Left lung (tissue), 10 donors: Measurements from ENCODE around the gene RABGAP1L. TPM values are rescaled to one million over a fixed set of nuclear protein-coding genes. Genes with fewer than 3 reads are reported as not detected.

ENCODE experiments used
- ATAC-seq: fragments of 200-7000 bp; cut with Tn5 transposase; one replicate; pipeline ENCODE4 v1.9.1; 2020; ENCODE audit warnings: moderate library complexity
- DNase-seq, 4 donors: peaks; one replicate each; pipeline ENCODE4 v3.0.0-alpha.2; 2013 to 2020
- H3K27ac ChIP-seq, 2 donors: fragments of 200-600 bp; sonication (generic) in 1 of 2; one replicate each; pipeline versions ENCODE4 v1.5.0 to v1.8.0; 2020 to 2021
- H3K27me3 ChIP-seq, 2 donors: fragments of 200-600 bp; sonication (generic) in 1 of 2; one replicate each; pipeline versions ENCODE4 v1.5.0 to v1.8.0; 2020 to 2021
- H3K36me3 ChIP-seq, 2 donors: fragments of 200-600 bp; sonication (generic) in 1 of 2; one replicate each; pipeline versions ENCODE4 v1.5.0 to v1.8.0; 2020 to 2021
- H3K4me1 ChIP-seq, 2 donors: fragments of 200-600 bp; one replicate each; pipeline ENCODE4 v1.8.0; 2021
- H3K4me3 ChIP-seq, 2 donors: fragments of 200-600 bp; sonication (generic) in 1 of 2; one replicate each; pipeline versions ENCODE4 v1.5.0 to v1.8.0; 2020 to 2021; ENCODE audit warnings: mild to moderate bottlenecking in 1 of 2
- H3K9me3 ChIP-seq, 2 donors: fragments of 200-600 bp; sonication (generic) in 1 of 2; one replicate each; pipeline versions ENCODE4 v1.5.0 to v1.8.0; 2020 to 2021
- CTCF ChIP-seq, 2 donors: fragments of 200-600 bp; sonication (generic) in 1 of 2; IDR thresholded peaks; one replicate each; pipeline versions ENCODE4 v1.5.0 to v1.8.0; 2021; ENCODE audit warnings: antibody characterized with exemption in 2 of 2
- intact Hi-C, 2 donors: fragments of 100-400 bp; cut with DNase I; formaldehyde crosslinking; loops; one replicate each; pipeline versions ENCODE4 v1.11.2 to v1.14.2; 2022
- polyA plus RNA-seq, 6 donors: library from polyadenylated mRNA; unstranded; fragments of 120-200 nt; gene quantifications; one replicate each; pipeline ENCODE4 v1.2.1, GENCODE V29; 2013; ENCODE audit not compliant: insufficient read length in 6 of 6
- total RNA-seq, 2 donors: library from RNA; stranded (reverse); fragmentation: NEBNext Ultra II Directional; extraction: Animal tissue kit (Norgen Biotek cat#: 25700); gene quantifications; one replicate each; pipeline ENCODE4 v1.2.1, GENCODE V29; 2021
- donor health status: DM: no; HTN: yes; CAD: no.
- donor health status: DM: no; HTN: no; CAD: no.

The RABGAP1L gene
- total and polyA plus RNA-seq, 8 donors: 40.3 to 67.3 (median 51.4) TPM

- intact Hi-C loops: no loop called here
- no peak overlapping the region for H3K4me3 ChIP-seq
- DNase-seq: no peak
- H3K36me3 ChIP-seq: no peaks in the 10 kb centered on the region
- H3K9me3 ChIP-seq: no peaks in the 10 kb centered on the region
- TF ChIP-seq CTCF (IDR thresholded peaks at IDR 0.05): no peak
- ATAC-seq: no peak
- no peak overlapping the region for H3K27ac ChIP-seq
- H3K4me1 ChIP-seq: no peaks in the 10 kb centered on the region
- H3K27me3 ChIP-seq: no peaks in the 10 kb centered on the region
These were observed 755.7 kb downstream of the RABGAP1L start for GRCh38 chr1:174914991-174915390.

GRCh38 chr1:174916846-174917245 lies 757.5 kb downstream of the RABGAP1L start:
- ATAC-seq (no peak), DNase-seq (no peak)
- intact Hi-C loops: no loop called here
- H3K36me3 ChIP-seq: no peaks in the 10 kb centered on the region
- no peaks in the 10 kb centered on the region for H3K4me1 ChIP-seq
- H3K27me3 ChIP-seq: no peaks in the 10 kb centered on the region
- no peak overlapping the region for H3K4me3 ChIP-seq
- no peaks in the 10 kb centered on the region for H3K9me3 ChIP-seq
- no peak overlapping the region for H3K27ac ChIP-seq
- no peak for TF ChIP-seq CTCF (IDR thresholded peaks at IDR 0.05)

- TF ChIP-seq CTCF (IDR thresholded peaks at IDR 0.05): no peak
- ATAC-seq (no peak), DNase-seq (no peak)
- no peaks in the 10 kb centered on the region for H3K36me3 ChIP-seq
- no peaks in the 10 kb centered on the region for H3K9me3 ChIP-seq
- no peaks in the 10 kb centered on the region for H3K27me3 ChIP-seq
- no peak overlapping the region for H3K27ac ChIP-seq
- intact Hi-C loops: no loop called here
- no peak overlapping the region for H3K4me3 ChIP-seq
- no peaks in the 10 kb centered on the region for H3K4me1 ChIP-seq
These were observed 760.8 kb downstream of the RABGAP1L start for GRCh38 chr1:174920093-174920492.

GRCh38 chr1:174922121-174922520 lies 762.8 kb downstream of the RABGAP1L start:
- no peak for ATAC-seq
- no peaks in the 10 kb centered on the region for H3K36me3 ChIP-seq
- no peaks in the 10 kb centered on the region for H3K4me1 ChIP-seq
- no peak overlapping the region for H3K27ac ChIP-seq
- no peak for DNase-seq
- intact Hi-C loops: no loop called here
- no peak for TF ChIP-seq CTCF (IDR thresholded peaks at IDR 0.05)
- no peak overlapping the region for H3K4me3 ChIP-seq
- H3K9me3 ChIP-seq: no peaks in the 10 kb centered on the region
- no peaks in the 10 kb centered on the region for H3K27me3 ChIP-seq

- DNase-seq: no peak
- intact Hi-C loops: no loop called here
- H3K27ac ChIP-seq: no peak overlapping the region
- no peak overlapping the region for H3K4me3 ChIP-seq
- no peak for ATAC-seq
- no peak for TF ChIP-seq CTCF (IDR thresholded peaks at IDR 0.05)
- H3K4me1 ChIP-seq: no peaks in the 10 kb centered on the region
- H3K9me3 ChIP-seq: no peaks in the 10 kb centered on the region
- H3K27me3 ChIP-seq: no peaks in the 10 kb centered on the region
- no peaks in the 10 kb centered on the region for H3K36me3 ChIP-seq
These were observed 764.5 kb downstream of the RABGAP1L start for GRCh38 chr1:174923820-174924219.
